Activated naive CD8-positive, alpha-beta T cell treated with anti-CD3 and anti-CD28 coated beads for 36 hours (primary cell): ENCODE data around the gene SPIRE1. TPM values are rescaled to one million over a fixed set of nuclear protein-coding genes. Genes with fewer than 3 reads are reported as not detected.

ENCODE experiments used
- DNase-seq: peaks from one replicate; pipeline ENCODE4 v3.0.0; 2021
- H3K27ac Mint-ChIP-seq: one replicate; pipeline ENCODE4 v1.8.0; 2022; ENCODE audit warnings: mild to moderate bottlenecking, moderate library complexity, mixed read lengths
- H3K27me3 Mint-ChIP-seq: one replicate; pipeline ENCODE4 v1.8.0; 2022; ENCODE audit warnings: mild to moderate bottlenecking, mixed read lengths
- H3K36me3 Mint-ChIP-seq: one replicate; pipeline ENCODE4 v1.8.0; 2021; ENCODE audit warnings: mild to moderate bottlenecking, mixed read lengths
- H3K4me1 Mint-ChIP-seq: one replicate; pipeline ENCODE4 v1.8.0; 2021; ENCODE audit warnings: mixed read lengths
- H3K4me3 Mint-ChIP-seq: one replicate; pipeline ENCODE4 v1.8.0; 2022; ENCODE audit warnings: mild to moderate bottlenecking, moderate library complexity, mixed read lengths
- H3K9me3 Mint-ChIP-seq: one replicate; pipeline ENCODE4 v1.8.0; 2022; ENCODE audit warnings: mixed read lengths
- total RNA-seq, 2 experiments: library from RNA; stranded (reverse); gene quantifications; one replicate each; pipeline ENCODE4 v1.2.3, GENCODE V29; 2021

SPIRE1 gene
- total RNA-seq, 2 experiments from 2014 or later = 4.6 to 6.0 TPM

DNA sequence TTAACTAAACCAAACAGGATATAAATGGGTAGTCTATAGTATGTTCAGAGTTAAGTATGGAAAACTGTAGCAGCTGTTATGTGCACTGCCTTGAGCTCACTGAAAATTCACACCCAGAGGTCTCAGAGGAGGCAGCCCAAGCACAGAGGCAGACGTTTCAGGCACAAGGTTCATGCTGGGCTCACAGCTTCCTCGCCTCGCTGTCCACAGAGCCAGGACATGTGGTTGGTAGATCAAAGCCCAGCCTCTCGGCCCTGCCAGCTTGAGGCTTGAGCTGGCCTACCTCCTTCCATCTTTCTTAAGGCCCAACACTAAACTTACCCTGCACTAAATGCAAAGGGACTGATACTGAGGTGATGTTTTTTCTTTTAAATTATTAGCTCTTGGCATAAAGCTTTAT is 206.5 kb downstream of the SPIRE1 start:
- peaks cover 3% of the 10 kb centered on the region for H3K36me3 Mint-ChIP-seq
- no peaks in the 10 kb centered on the region for H3K27me3 Mint-ChIP-seq
- H3K9me3 Mint-ChIP-seq = no peaks in the 10 kb centered on the region
- H3K4me3 Mint-ChIP-seq = no peak overlapping the region
- H3K4me1 Mint-ChIP-seq = no peaks in the 10 kb centered on the region
- DNase-seq = no peak
- no peak overlapping the region for H3K27ac Mint-ChIP-seq

DNA sequence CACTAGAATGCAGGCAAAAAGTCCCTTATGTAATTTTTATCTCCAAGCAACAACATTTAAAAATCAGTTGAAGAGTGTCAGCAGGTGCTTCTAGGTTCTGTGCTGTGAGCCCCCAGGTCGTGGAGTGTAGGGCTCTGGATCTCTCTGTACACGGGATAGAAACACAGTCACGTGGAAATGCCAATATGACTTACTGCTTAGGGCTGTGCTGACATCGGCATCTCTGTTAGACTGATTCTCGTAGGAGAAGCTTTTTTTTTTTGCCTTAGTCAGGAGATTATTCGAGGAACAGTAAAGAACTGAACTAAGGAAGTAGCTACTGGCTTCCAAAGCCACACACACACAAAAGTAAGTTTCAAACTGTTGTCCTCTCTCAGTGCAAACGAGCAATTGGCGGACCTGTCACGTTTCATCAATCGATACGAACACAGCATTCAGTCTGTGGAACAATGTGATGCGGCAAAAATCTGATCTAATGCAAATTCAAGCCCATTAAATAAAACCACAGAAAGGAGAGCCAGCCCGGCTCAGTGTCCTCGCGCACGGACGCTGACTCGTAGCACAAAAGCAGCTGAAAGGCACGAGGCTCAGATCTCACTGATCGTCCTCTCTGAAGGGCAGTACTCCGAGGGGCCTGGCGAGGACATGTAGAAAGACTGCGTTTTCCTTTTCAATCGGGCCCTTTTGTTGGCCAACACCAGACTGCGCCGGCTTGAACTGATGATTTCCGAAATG is 208.7 kb downstream of the SPIRE1 start:
- Mint-ChIP-seq H3K27ac (no peak overlapping the region), H3K4me1 (no peaks in the 10 kb centered on the region), H3K27me3 (no peaks in the 10 kb centered on the region), H3K36me3 (peaks cover 3% of the 10 kb centered on the region), H3K9me3 (no peaks in the 10 kb centered on the region), H3K4me3 (no peak overlapping the region)
- DNase-seq = no peak

DNA sequence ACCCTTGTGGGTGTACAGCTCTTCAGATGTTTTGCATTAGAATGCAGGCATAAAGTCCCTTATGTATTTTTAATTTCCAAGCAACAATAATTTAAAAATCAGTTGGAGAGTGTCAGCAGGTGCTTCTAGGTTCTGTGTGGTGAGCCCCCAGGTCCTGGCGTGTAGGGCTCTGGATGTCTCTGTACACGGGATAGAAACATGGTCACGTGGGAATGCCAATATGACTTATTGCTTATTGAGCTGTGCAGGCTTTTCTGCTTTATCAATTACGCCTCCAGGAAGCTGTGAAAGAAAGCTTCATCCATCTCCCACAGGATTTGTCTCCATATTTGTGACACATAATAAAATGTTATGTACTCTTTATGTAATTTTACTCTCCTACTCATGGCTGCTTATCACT is 212.4 kb downstream of the SPIRE1 start:
- Mint-ChIP-seq H3K4me3 (no peak overlapping the region), H3K27me3 (no peaks in the 10 kb centered on the region), H3K4me1 (no peaks in the 10 kb centered on the region), H3K27ac (no peak overlapping the region), H3K9me3 (peaks cover 3% of the 10 kb centered on the region), H3K36me3 (peaks cover 5% of the 10 kb centered on the region)
- no peak for DNase-seq

DNA sequence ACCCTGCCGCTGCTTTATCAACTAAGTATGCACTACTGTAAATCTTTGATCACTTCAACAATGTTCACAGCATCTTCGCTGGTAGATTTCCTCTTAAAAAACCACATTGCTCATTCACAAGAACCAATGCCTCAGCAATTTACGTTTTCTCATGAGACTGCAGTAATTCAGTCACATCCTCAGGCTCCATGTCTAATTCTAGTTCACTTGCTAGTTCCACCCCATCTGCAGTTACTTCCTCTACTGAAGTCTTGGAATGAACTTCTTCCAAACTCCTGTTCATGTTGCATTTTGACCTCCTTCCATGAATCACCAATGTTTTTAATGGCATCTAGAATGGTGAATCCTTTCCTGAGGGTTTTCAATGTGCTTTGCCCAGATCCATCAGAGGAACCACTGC is 214.4 kb downstream of the SPIRE1 start:
- DNase-seq = no peak
- H3K27me3 Mint-ChIP-seq = no peaks in the 10 kb centered on the region
- H3K36me3 Mint-ChIP-seq = peaks cover 2% of the 10 kb centered on the region
- H3K9me3 Mint-ChIP-seq = peaks cover 3% of the 10 kb centered on the region
- H3K4me3 Mint-ChIP-seq = no peak overlapping the region
- H3K27ac Mint-ChIP-seq = no peak overlapping the region
- no peaks in the 10 kb centered on the region for H3K4me1 Mint-ChIP-seq

DNA sequence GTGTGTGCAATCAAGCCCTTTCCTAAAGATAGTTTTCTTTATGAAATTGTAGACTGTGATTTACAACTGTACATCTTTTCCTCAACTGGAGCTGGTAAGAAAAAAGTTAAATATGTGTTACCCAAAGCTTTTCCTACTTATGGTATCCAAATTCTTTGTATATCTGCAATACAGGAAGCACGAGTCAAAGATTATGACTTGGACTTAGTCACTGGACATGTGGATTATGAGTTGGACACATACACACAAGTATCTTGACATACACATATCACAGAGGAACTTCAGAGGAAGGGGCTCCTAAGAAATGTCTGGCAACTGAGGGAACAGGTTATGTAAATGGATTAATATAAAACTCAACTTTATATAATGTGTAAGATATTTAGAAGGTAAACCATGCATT is 215.0 kb downstream of the SPIRE1 start:
- H3K27me3 Mint-ChIP-seq = no peaks in the 10 kb centered on the region
- no peak for DNase-seq
- H3K4me1 Mint-ChIP-seq = peaks cover 2% of the 10 kb centered on the region
- peaks cover 2% of the 10 kb centered on the region for H3K36me3 Mint-ChIP-seq
- no peak overlapping the region for H3K27ac Mint-ChIP-seq
- no peak overlapping the region for H3K4me3 Mint-ChIP-seq
- H3K9me3 Mint-ChIP-seq = peaks cover 3% of the 10 kb centered on the region

DNA sequence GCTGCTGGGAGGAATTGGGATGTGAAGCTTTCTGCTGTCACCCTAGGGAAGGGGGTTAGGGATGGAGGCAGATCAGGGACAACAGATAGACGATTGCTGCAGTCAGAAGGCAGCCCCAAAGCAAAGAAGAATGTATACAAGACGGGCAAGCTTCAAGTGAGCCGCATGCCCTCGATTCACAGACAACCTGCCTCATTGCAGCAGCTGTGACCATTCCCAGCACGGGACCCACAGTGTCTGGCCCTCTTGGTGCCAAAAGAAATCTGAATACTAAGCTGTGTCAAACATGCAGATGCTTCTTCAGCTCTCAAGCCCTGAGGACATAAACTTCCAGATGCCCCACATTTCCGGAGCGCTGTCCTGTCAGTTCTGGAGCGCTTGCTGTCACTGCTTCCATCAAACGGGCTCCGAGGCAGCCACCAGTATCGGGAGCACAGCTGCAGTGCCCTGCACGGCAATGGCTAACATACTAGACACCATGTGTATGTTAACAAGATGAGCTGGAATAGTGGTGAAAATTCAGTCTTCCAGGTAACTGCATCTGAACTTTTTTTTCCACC is 216.4 kb downstream of the SPIRE1 start:
- H3K27me3 Mint-ChIP-seq = no peaks in the 10 kb centered on the region
- H3K27ac Mint-ChIP-seq = no peak overlapping the region
- peaks cover 2% of the 10 kb centered on the region for H3K36me3 Mint-ChIP-seq
- H3K9me3 Mint-ChIP-seq = peaks cover 3% of the 10 kb centered on the region
- H3K4me3 Mint-ChIP-seq = no peak overlapping the region
- DNase-seq = no peak
- peaks cover 2% of the 10 kb centered on the region for H3K4me1 Mint-ChIP-seq

DNA sequence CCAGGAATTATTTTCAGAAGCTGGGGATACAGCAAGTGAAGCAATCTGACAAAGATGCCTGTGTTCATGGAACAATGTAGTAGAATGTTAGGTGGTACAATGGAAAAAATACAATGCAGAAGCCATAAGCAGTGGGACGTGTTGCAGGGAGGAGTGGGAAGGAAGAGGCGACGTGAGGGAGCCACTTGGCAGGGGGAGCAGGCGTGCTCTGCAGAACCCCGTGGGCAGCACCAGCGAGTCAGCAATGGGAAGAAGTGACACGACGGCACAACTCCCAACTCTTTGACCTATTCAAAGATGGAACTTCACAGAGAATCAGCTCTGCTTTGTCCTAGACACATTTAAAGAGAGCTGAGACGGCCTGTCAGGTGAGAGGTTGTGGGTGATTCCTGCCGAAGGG is 219.7 kb downstream of the SPIRE1 start:
- H3K36me3 Mint-ChIP-seq = peaks cover 7% of the 10 kb centered on the region
- no peaks in the 10 kb centered on the region for H3K9me3 Mint-ChIP-seq
- no peak for DNase-seq
- H3K4me3 Mint-ChIP-seq = no peak overlapping the region
- H3K27me3 Mint-ChIP-seq = no peaks in the 10 kb centered on the region
- peaks cover 2% of the 10 kb centered on the region for H3K4me1 Mint-ChIP-seq
- H3K27ac Mint-ChIP-seq = no peak overlapping the region

DNA sequence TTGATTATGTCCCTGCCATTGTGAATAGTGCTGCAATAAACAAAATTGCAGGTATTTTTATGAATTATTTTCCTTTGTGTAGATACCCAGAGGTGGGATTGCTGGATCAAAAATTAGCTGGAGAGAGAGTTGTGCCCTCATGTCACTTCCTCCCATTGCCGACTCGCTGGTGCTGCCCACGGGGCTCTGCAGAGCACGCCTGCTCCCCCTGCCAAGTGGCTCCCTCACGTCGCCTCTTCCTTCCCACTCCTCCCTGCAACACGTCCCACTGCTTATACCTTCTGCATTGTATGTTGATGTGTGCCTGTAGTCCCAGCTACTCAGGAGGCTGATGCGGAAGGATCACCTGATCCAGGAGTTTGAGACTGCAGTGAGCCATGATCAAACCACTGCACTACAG is 222.0 kb downstream of the SPIRE1 start:
- Mint-ChIP-seq H3K9me3 (no peaks in the 10 kb centered on the region), H3K36me3 (peaks cover 10% of the 10 kb centered on the region), H3K4me1 (peaks cover 2% of the 10 kb centered on the region), H3K4me3 (no peak overlapping the region), H3K27ac (no peak overlapping the region), H3K27me3 (no peaks in the 10 kb centered on the region)
- no peak for DNase-seq

DNA sequence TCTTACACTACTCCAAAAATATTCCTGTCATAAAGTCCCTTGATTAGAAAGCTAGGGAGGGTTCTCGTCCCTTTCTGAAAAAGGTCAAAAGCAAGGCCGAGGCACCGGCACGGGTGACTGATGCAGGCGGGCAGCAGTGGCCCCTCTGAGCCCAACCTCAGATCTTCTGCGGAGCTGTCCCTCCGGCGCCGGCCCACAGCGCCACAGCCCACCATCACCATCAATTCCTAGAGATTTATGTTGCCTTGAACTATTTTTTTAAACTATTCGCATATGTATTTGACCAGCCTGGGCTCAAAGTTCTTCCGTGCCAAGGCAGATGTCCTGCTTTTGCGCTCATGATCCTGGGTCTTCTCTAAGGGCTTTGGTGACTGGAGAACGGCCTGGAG is 223.4 kb downstream of the SPIRE1 start:
- Mint-ChIP-seq H3K36me3 (peaks cover 10% of the 10 kb centered on the region), H3K27me3 (no peaks in the 10 kb centered on the region), H3K4me1 (peaks cover 2% of the 10 kb centered on the region), H3K4me3 (no peak overlapping the region), H3K9me3 (no peaks in the 10 kb centered on the region), H3K27ac (no peak overlapping the region)
- no peak for DNase-seq

DNA sequence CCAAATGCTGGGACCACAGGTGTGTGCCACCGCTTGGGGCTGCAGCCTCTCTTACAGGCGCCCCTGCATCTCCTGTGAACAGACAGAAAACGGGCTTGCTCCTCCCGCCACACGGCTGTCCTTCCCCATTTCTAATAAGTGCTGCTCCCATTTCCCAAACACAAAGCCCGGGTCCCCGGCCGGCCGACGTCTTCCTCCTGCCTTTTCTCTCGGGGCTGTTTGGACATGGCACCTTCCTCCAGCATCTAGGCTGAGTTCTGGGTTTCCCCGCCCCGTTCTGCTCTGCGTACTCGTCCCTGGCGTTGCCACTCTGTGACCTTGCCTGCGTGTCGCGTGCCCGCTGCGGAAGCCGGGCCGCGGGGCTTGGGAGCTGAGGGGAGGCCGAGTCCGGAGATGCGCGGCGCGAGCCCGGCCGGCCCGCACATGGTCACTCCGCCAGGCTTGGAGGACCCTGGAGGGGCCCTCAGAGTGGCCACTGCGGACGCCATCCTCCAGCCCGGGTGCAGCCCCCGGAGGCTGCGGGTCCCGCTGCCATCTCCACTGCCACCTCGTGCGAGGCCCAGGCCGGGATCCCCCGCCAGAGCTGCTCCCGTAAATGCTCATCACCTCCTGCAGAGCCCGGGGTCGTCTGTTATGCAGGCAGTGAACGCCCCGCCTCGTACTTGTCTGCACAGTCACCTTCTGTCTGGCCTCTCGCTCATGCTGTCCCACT is 223.9 kb downstream of the SPIRE1 start:
- peaks cover 2% of the 10 kb centered on the region for H3K4me1 Mint-ChIP-seq
- H3K27me3 Mint-ChIP-seq = no peaks in the 10 kb centered on the region
- H3K4me3 Mint-ChIP-seq = no peak overlapping the region
- no peak for DNase-seq
- H3K36me3 Mint-ChIP-seq = peaks cover 10% of the 10 kb centered on the region
- no peak overlapping the region for H3K27ac Mint-ChIP-seq
- no peaks in the 10 kb centered on the region for H3K9me3 Mint-ChIP-seq

DNA sequence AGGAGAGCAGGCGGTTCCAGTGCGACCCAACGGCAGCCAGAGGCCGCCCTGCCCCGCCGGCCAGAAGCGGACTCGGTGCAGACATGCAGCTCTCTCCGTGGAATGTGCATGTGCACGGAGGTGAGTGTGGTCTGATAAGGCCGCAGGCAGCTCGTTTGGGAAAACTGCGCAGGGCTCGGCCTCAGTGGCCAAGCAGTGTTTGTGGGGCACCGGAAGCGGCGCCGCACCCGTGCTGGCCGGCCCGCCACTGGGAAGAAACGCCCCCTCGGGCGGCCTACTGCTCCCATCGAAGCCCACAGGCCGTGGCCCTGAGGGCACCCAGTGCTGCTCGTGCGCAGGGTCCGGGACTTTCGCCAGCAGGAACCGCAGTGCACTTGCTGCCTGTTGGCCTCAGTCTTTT is 225.0 kb downstream of the SPIRE1 start:
- no peaks in the 10 kb centered on the region for H3K9me3 Mint-ChIP-seq
- H3K36me3 Mint-ChIP-seq = peaks cover 10% of the 10 kb centered on the region
- peaks cover 2% of the 10 kb centered on the region for H3K4me1 Mint-ChIP-seq
- no peaks in the 10 kb centered on the region for H3K27me3 Mint-ChIP-seq
- H3K4me3 Mint-ChIP-seq = no peak overlapping the region
- no peak for DNase-seq
- no peak overlapping the region for H3K27ac Mint-ChIP-seq

DNA sequence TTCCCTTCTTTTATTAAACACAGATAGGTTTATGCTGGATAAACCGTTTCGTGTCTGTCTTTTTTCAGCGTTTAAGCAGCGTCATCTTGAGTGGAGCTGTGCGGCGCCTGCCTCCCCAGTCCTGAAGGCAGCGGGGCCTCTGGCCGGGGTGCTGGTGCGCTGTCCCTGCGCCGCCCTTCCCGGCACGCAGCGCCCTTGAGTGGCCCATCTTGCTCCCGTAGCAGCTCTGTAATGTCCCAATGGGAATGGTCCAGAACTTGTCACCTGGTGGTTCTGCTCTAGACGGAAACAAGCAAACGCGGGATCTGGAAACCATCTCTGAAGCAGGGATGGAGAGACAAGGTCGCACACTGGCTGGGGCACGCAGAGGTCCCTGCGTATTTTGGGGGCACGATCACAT is 225.7 kb downstream of the SPIRE1 start:
- no peak overlapping the region for H3K27ac Mint-ChIP-seq
- peaks cover 2% of the 10 kb centered on the region for H3K4me1 Mint-ChIP-seq

DNA sequence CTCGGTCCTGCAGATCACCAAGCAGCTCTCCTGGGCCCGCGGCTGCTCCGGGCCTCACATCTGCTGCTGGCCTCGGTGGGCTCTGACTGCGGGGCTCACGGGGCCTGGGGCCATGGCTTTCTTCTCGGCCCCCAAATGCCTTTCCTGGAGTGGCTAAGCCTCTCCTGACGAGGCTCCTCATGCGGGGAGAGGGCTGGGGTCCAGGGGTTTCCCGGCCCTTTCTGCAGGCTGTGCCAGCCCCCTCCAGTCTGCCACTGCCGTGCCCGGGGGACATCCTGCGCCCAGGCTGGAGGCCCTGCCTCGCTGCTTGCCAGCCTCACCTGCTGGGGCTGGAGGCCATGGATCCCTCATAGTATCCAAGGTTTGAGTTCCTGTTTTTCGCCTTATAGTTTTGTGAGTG is 226.3 kb downstream of the SPIRE1 start:
- Mint-ChIP-seq H3K27ac (no peak overlapping the region), H3K4me1 (peaks cover 2% of the 10 kb centered on the region), H3K27me3 (no peaks in the 10 kb centered on the region), H3K4me3 (no peak overlapping the region), H3K9me3 (no peaks in the 10 kb centered on the region), H3K36me3 (peaks cover 20% of the 10 kb centered on the region)
- no peak for DNase-seq

More for the DNA sequence above, 225.7 kb downstream of the SPIRE1 start:
- H3K4me3 Mint-ChIP-seq = no peak overlapping the region
- peaks cover 13% of the 10 kb centered on the region for H3K36me3 Mint-ChIP-seq
- DNase-seq = no peak
- no peaks in the 10 kb centered on the region for H3K27me3 Mint-ChIP-seq
- no peaks in the 10 kb centered on the region for H3K9me3 Mint-ChIP-seq

DNA sequence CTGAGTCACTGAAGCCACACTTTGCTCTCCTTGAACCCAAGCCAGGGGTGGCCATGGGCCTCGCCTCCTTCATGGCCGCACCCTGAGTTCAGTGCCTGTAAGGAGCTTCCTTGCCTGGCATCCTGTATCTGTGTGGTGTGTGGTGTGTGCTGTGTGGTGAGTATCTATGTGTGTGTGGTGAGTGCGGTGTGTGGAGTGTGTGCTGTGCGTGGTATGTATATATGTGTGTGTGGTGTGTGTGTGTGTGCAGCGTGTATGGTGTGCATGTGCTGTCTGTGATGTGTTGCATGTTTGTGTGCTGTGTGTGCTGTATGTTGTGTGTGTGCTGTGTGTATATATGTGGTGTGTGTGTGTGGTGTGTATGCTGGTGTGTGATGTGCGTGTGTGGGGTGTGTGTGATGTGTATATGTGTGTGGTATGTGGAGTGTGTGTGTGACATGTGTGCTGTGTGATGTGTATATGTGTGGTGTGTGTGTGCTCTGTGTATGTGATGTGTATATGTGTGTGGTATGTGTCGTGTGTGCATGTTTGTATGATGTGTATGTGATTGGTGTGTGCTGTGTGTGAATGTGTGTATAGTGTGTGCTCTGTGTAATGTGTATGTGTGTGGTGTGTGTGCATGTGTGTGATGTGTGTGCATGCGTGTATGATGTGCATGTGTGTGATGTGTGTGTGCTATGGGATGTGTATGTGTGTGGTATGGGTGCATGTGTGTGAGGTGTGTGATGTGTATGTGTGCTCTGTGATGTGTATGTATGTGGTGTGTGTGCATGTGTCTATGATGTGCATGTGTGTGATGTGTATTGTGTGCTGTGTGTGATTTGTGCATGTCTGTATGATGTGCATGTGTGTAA is 227.5 kb downstream of the SPIRE1 start:
- no peaks in the 10 kb centered on the region for H3K27me3 Mint-ChIP-seq

DNA sequence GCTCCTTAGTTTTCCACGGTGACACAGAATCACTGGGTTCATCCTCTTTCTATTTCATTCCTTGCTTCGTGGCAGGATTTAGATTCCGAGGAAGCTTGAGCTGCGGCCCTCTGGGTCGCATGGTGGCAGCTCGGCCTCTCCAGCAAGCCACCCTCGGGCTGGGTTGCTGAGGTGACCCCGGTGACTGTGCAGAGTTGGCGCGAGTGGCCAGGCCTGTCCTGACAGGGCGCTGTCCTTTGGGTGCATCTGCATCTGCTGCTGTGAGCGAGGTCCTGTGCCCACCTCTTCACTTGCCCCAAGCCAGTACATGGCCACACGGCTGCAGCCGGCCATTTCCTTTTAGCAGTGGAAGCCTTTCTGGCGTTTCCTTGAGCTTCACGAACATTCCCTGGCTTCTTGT is 228.4 kb downstream of the SPIRE1 start:
- peaks cover 2% of the 10 kb centered on the region for H3K4me1 Mint-ChIP-seq
- no peak for DNase-seq
- H3K27ac Mint-ChIP-seq = no peak overlapping the region
- no peaks in the 10 kb centered on the region for H3K9me3 Mint-ChIP-seq
- no peaks in the 10 kb centered on the region for H3K27me3 Mint-ChIP-seq
- H3K4me3 Mint-ChIP-seq = no peak overlapping the region
- peaks cover 19% of the 10 kb centered on the region for H3K36me3 Mint-ChIP-seq

More for the DNA sequence above, 227.5 kb downstream of the SPIRE1 start:
- H3K4me1 Mint-ChIP-seq = peaks cover 2% of the 10 kb centered on the region
- peaks cover 20% of the 10 kb centered on the region for H3K36me3 Mint-ChIP-seq
- H3K9me3 Mint-ChIP-seq = no peaks in the 10 kb centered on the region
- no peak for DNase-seq
- no peak overlapping the region for H3K4me3 Mint-ChIP-seq
- no peak overlapping the region for H3K27ac Mint-ChIP-seq
